HepG2 (cell line): ENCODE data around the gene SLC7A10. TPM values are rescaled to one million over a fixed set of nuclear protein-coding genes. Genes with fewer than 3 reads are reported as not detected.
A peak's percentile ranks its signal among the peaks of the same experiment; 100 is the strongest.

Source experiments
- AHR ChIP-seq: IDR thresholded peaks from 2 replicates; pipeline ENCODE4 v1.6.1; 2018; ENCODE audit warnings: missing genetic modification reagents, missing compliant biosample characterization
- ATF7-NPFF ChIP-seq: sonication (generic); formaldehyde crosslinking; IDR thresholded peaks from 2 replicates; pipeline ENCODE4 v1.8.1; 2023; ENCODE audit warnings: mild to moderate bottlenecking, low read depth, missing genetic modification reagents, moderate library complexity
- FOXK2 ChIP-seq: fragments of 450-650 bp; IDR thresholded peaks from 2 replicates; pipeline ENCODE4 v1.6.1; 2016
- GABPB1 ChIP-seq: IDR thresholded peaks from 2 replicates; pipeline ENCODE4 v1.6.1; 2016; ENCODE audit warnings: mild to moderate bottlenecking, missing genetic modification reagents, moderate library complexity, missing compliant biosample characterization
- HNRNPLL ChIP-seq: fragments of 200-400 bp; formaldehyde crosslinking; IDR thresholded peaks from 2 replicates; pipeline ENCODE4 v1.6.1; 2017; ENCODE audit warnings: mild to moderate bottlenecking, low read depth, low read length; ENCODE audit not compliant: poor library complexity, severe bottlenecking
- HOXD1 ChIP-seq: sonication (generic); formaldehyde crosslinking; IDR thresholded peaks from 2 replicates; pipeline ENCODE4 v1.5.0; 2020; ENCODE audit warnings: missing genetic modification reagents
- MAZ ChIP-seq, 2 experiments: sonication (generic) in 1 of 2; formaldehyde crosslinking in 1 of 2; IDR thresholded peaks; 2 replicates each; pipeline versions ENCODE4 v1.5.0 to v1.6.1; 2012 to 2020; ENCODE audit warnings: low read depth in 2 of 2, mild to moderate bottlenecking in 2 of 2, borderline replicate concordance in 1 of 2, improper control_type of control experiment in 1 of 2, low read length in 1 of 2, missing genetic modification reagents in 1 of 2, moderate library complexity in 1 of 2
- PHF21A ChIP-seq: sonication (generic); formaldehyde crosslinking; IDR thresholded peaks from 2 replicates; pipeline ENCODE4 v1.5.0; 2020; ENCODE audit warnings: mild to moderate bottlenecking, missing genetic modification reagents
- SMC3 ChIP-seq: IDR thresholded peaks from 2 replicates; pipeline ENCODE4 v1.6.1; 2011; ENCODE audit warnings: low read length, improper control_type of control experiment
- SPEN ChIP-seq: sonication (generic); formaldehyde crosslinking; IDR thresholded peaks from 2 replicates; pipeline ENCODE4 v1.5.1; 2020; ENCODE audit warnings: low read depth, mild to moderate bottlenecking, missing genetic modification reagents
- ZNF225 ChIP-seq: sonication (generic); formaldehyde crosslinking; IDR thresholded peaks from 2 replicates; pipeline ENCODE4 v1.4.0; 2020; ENCODE audit warnings: mild to moderate bottlenecking, missing genetic modification reagents
- ZNF33B ChIP-seq: sonication (generic); formaldehyde crosslinking; IDR thresholded peaks from 2 replicates; pipeline ENCODE4 v1.5.1; 2020; ENCODE audit warnings: mild to moderate bottlenecking, missing genetic modification reagents
- ZNF501 ChIP-seq: sonication (generic); formaldehyde crosslinking; IDR thresholded peaks from 2 replicates; pipeline ENCODE4 v1.5.1; 2020; ENCODE audit warnings: mild to moderate bottlenecking, moderate library complexity, missing genetic modification reagents
- ZNF746 ChIP-seq: sonication (generic); formaldehyde crosslinking; IDR thresholded peaks from 2 replicates; pipeline ENCODE4 v1.8.0; 2022; ENCODE audit warnings: mild to moderate bottlenecking, missing genetic modification reagents
- ZSCAN25 ChIP-seq: sonication (generic); formaldehyde crosslinking; IDR thresholded peaks from 2 replicates; pipeline ENCODE4 v1.8.0; 2022; ENCODE audit warnings: mild to moderate bottlenecking, missing genetic modification reagents
- polyA plus RNA-seq, 8 experiments: library from polyadenylated mRNA; depleted of rRNA in 3 of 8; stranded (reverse) in 7 of 8; unstranded in 1 of 8; fragments of >200 nt; fragmentation: Illumina TruSeq in 4 of 8; extraction: Trizol in 4 of 8; gene quantifications; 2 replicates each; pipeline versions ENCODE4 v1.2.1 to v1.2.3, GENCODE V29; 2011 to 2016; ENCODE audit warnings: low read depth in 4 of 8, missing spikeins in 1 of 8, mixed read lengths in 1 of 8; ENCODE audit not compliant: insufficient read depth in 1 of 8
- total RNA-seq, 5 experiments: library from RNA; depleted of rRNA; stranded (reverse); fragments of >200 nt; fragmentation: Illumina TruSeq; extraction: Trizol; gene quantifications; 2 replicates each; pipeline ENCODE4 v1.2.3, GENCODE V29; 2016; ENCODE audit warnings: low read depth in 1 of 5
- TF ChIP-seq, protein P1 (sequence below): sonication (generic); formaldehyde crosslinking; IDR thresholded peaks from 2 replicates; pipeline ENCODE4 v1.4.0; 2020; ENCODE audit warnings: missing genetic modification reagents, borderline replicate concordance
- TF ChIP-seq, protein P2 (sequence below): sonication (generic); formaldehyde crosslinking; IDR thresholded peaks from 2 replicates; pipeline ENCODE4 v1.8.0; 2023; ENCODE audit warnings: mild to moderate bottlenecking, missing genetic modification reagents
- TF ChIP-seq, protein P3 (sequence below): IDR thresholded peaks from 2 replicates; pipeline ENCODE4 v1.6.1; 2016; ENCODE audit warnings: missing biosample characterization, missing genetic modification reagents, low read depth
- TF ChIP-seq, protein P4 (sequence below): conservative IDR thresholded peaks from 2 replicates; pipeline ENCODE4 v1.6.1; 2018; ENCODE audit warnings: missing genetic modification reagents
- TF ChIP-seq, protein P5 (sequence below): sonication (generic); formaldehyde crosslinking; IDR thresholded peaks from 2 replicates; pipeline ENCODE4 v1.4.0; 2020; ENCODE audit warnings: missing genetic modification reagents

The SLC7A10 gene
- total and polyA plus RNA-seq, 2 of the 13 experiments (the other 11 are each of a cell fraction or from before 2014, with no cell fraction given): 1.1 to 2.2 TPM

DNA sequence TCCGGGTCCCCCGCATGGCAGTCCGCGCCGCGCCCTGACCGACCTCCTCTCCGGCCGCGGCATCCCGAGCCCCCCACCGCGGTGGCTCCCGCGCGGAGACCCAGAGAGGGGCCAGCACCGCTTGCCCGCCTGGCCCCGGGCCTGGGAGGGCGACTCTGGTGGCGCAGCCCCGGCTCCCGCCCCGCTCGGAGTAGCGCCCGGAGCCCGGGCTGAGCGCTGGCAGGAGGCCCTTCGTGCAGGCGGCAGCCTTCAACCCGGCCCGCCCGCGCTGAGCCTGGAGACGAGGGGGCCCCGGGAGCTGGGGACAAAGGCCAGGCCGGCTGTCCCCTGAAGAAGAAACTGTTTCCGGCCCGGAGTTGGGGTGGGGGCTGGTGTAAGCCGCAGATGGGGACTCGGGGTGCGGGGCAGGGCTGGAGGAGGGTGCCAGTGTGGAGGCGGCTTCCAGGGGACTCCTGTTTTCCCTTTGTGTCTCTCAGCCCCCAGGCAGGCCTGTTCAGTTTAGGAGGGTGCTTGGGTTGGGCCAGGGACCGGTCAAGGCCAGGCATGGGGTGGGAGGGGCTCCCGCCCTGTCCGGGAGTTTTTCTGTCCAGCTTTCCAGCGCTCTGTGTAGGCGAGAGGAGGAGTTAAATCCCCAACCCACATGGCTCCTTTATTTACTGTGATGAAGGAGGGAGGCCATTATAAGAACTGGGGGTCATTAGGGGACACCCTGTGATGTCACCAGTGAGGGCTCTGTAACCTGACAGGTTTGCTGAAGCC is 30.6 kb downstream of the SLC7A10 start (continued):
- TF ChIP-seq, protein P1, sequence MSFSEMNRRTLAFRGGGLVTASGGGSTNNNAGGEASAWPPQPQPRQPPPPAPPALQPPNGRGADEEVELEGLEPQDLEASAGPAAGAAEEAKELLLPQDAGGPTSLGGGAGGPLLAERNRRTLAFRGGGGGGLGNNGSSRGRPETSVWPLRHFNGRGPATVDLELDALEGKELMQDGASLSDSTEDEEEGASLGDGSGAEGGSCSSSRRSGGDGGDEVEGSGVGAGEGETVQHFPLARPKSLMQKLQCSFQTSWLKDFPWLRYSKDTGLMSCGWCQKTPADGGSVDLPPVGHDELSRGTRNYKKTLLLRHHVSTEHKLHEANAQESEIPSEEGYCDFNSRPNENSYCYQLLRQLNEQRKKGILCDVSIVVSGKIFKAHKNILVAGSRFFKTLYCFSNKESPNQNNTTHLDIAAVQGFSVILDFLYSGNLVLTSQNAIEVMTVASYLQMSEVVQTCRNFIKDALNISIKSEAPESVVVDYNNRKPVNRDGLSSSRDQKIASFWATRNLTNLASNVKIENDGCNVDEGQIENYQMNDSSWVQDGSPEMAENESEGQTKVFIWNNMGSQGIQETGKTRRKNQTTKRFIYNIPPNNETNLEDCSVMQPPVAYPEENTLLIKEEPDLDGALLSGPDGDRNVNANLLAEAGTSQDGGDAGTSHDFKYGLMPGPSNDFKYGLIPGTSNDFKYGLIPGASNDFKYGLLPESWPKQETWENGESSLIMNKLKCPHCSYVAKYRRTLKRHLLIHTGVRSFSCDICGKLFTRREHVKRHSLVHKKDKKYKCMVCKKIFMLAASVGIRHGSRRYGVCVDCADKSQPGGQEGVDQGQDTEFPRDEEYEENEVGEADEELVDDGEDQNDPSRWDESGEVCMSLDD (CRISPR knock-in tag): peak; percentile 55; the same call in 1 of the 2 replicates
- TF ChIP-seq SPEN (CRISPR knock-in tag) (peak; percentile 15; the same call in 1 of the 2 replicates), HOXD1 (CRISPR knock-in tag) (peak; percentile 19; the same call in 1 of the 2 replicates), HNRNPLL (peak; percentile 24), ZNF33B (CRISPR knock-in tag) (no peak), MAZ (IDR thresholded peaks at IDR 0.05; ENCODE audit: borderline replicate concordance, low read depth, low read length) (0 out of 2 replicates have a peak, but pooled peaks have one; percentile 29), MAZ (CRISPR knock-in tag; IDR thresholded peaks at IDR 0.05; ENCODE audit: low read depth) (peak; percentile 30; the same call in 1 of the 2 replicates), SMC3 (no peak), FOXK2 (no peak), ZNF746 (0 out of 2 replicates have a peak, but pooled peaks have one; percentile 22), AHR (CRISPR knock-in tag) (no peak), ZNF501 (CRISPR knock-in tag) (peak; percentile 25; the same call in 1 of the 2 replicates), ATF7-NPFF (CRISPR knock-in tag) (no peak), GABPB1 (CRISPR knock-in tag) (peak; percentile 71; the same call in 1 of the 2 replicates), ZSCAN25 (no peak), ZNF225 (CRISPR knock-in tag) (no peak), PHF21A (CRISPR knock-in tag) (peak; percentile 77)
- TF ChIP-seq, protein P2, sequence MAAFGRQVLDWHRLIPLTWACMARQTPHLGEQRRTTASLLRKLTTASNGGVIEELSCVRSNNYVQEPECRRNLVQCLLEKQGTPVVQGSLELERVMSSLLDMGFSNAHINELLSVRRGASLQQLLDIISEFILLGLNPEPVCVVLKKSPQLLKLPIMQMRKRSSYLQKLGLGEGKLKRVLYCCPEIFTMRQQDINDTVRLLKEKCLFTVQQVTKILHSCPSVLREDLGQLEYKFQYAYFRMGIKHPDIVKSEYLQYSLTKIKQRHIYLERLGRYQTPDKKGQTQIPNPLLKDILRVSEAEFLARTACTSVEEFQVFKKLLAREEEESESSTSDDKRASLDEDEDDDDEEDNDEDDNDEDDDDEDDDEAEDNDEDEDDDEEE: 0 out of 2 replicates have a peak, but pooled peaks have one; percentile 29
- TF ChIP-seq, protein P3, sequence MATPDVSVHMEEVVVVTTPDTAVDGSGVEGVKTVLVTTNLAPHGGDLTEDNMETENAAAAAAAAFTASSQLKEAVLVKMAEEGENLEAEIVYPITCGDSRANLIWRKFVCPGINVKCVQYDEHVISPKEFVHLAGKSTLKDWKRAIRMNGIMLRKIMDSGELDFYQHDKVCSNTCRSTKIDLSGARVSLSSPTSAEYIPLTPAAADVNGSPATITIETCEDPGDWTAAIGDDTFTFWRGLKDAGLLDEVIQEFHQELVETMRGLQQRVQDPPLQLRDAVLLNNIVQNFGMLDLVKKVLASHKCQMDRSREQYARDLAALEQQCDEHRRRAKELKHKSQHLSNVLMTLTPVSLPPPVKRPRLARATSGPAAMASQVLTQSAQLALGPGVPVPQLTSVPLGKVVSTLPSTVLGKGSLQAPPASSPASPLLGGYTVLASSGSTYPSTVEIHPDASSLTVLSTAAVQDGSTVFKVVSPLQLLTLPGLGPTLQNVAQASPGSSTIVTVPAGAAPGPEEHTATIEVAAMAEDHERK: no peak
- TF ChIP-seq, protein P4, sequence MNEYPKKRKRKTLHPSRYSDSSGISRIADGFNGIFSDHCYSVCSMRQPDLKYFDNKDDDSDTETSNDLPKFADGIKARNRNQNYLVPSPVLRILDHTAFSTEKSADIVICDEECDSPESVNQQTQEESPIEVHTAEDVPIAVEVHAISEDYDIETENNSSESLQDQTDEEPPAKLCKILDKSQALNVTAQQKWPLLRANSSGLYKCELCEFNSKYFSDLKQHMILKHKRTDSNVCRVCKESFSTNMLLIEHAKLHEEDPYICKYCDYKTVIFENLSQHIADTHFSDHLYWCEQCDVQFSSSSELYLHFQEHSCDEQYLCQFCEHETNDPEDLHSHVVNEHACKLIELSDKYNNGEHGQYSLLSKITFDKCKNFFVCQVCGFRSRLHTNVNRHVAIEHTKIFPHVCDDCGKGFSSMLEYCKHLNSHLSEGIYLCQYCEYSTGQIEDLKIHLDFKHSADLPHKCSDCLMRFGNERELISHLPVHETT (CRISPR knock-in tag): no peak
- TF ChIP-seq, protein P5, sequence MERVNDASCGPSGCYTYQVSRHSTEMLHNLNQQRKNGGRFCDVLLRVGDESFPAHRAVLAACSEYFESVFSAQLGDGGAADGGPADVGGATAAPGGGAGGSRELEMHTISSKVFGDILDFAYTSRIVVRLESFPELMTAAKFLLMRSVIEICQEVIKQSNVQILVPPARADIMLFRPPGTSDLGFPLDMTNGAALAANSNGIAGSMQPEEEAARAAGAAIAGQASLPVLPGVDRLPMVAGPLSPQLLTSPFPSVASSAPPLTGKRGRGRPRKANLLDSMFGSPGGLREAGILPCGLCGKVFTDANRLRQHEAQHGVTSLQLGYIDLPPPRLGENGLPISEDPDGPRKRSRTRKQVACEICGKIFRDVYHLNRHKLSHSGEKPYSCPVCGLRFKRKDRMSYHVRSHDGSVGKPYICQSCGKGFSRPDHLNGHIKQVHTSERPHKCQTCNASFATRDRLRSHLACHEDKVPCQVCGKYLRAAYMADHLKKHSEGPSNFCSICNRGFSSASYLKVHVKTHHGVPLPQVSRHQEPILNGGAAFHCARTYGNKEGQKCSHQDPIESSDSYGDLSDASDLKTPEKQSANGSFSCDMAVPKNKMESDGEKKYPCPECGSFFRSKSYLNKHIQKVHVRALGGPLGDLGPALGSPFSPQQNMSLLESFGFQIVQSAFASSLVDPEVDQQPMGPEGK (CRISPR knock-in tag): peak; percentile 81
